HG02642 (cell line): Measurements from ENCODE around the gene COL6A3.

Experiments
- ATAC-seq: cut with Tn5 transposase; IDR thresholded peaks from one replicate; pipeline ENCODE4 v1.9.1; 2021; ENCODE audit warnings: mild to moderate bottlenecking; ENCODE audit not compliant: unreplicated experiment, poor library complexity

COL6A3 gene

GRCh38 chr2:237278568-237278967, 135.4 kb downstream of the COL6A3 start:
- no peak for ATAC-seq

GRCh38 chr2:237276716-237277490, 137.1 kb downstream of the COL6A3 start:
- ATAC-seq, result no peak
